Gastroesophageal sphincter (tissue), 3 donors: Measurements from ENCODE around the gene RPS27L.

ENCODE experiments used
- EP300 ChIP-seq: sonication (generic); formaldehyde crosslinking; IDR thresholded peaks from one replicate; pipeline ENCODE4 v1.6.1; 2017; ENCODE audit warnings: antibody characterized with exemption, mild to moderate bottlenecking
- POLR2A ChIP-seq, 2 donors: fragments of 450-650 bp; IDR thresholded peaks; one replicate each; pipeline ENCODE4 v1.6.1; 2017; ENCODE audit warnings: antibody characterized with exemption in 2 of 2, mild to moderate bottlenecking in 2 of 2, moderate library complexity in 1 of 2
- POLR2AphosphoS5 ChIP-seq: sonication (generic); formaldehyde crosslinking; IDR thresholded peaks from one replicate; pipeline ENCODE4 v1.6.1; 2017; ENCODE audit warnings: antibody characterized with exemption
- TF ChIP-seq, protein P1 (sequence below), 4 experiments: fragments of 200-600 bp in 2 of 4; fragments of 450-650 bp in 2 of 4; sonication (generic) in 1 of 4; IDR thresholded peaks; one replicate each; pipeline ENCODE4 v1.5.1; 2017 to 2019; ENCODE audit warnings: antibody characterized with exemption in 4 of 4, mild to moderate bottlenecking in 2 of 4, moderate library complexity in 2 of 4

DNA sequence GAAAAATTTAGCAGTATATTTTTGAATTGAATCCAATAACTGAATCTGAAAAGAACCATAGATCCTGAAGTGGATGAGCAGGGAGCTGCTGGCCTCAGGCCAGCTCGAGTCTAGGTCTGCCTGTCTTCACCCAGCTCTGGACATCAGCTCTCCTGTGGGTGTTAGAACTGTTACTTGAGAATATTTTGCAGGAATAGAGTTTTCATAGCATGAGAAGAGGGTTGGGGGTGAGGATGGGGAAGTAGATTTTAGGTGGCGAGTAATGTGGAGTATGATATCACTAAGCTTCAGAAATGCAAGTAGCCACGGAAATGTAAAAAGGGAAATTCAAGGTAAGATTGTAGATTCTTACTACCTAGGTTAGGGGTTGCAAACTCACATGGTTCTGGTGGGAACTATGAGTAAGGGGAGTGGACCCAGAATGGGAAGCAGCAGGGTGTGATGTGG is 38.3 kb upstream of the RPS27L start:
- TF ChIP-seq, protein P1, sequence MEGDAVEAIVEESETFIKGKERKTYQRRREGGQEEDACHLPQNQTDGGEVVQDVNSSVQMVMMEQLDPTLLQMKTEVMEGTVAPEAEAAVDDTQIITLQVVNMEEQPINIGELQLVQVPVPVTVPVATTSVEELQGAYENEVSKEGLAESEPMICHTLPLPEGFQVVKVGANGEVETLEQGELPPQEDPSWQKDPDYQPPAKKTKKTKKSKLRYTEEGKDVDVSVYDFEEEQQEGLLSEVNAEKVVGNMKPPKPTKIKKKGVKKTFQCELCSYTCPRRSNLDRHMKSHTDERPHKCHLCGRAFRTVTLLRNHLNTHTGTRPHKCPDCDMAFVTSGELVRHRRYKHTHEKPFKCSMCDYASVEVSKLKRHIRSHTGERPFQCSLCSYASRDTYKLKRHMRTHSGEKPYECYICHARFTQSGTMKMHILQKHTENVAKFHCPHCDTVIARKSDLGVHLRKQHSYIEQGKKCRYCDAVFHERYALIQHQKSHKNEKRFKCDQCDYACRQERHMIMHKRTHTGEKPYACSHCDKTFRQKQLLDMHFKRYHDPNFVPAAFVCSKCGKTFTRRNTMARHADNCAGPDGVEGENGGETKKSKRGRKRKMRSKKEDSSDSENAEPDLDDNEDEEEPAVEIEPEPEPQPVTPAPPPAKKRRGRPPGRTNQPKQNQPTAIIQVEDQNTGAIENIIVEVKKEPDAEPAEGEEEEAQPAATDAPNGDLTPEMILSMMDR (IDR thresholded peaks at IDR 0.05): no peak
- TF ChIP-seq POLR2A (IDR thresholded peaks at IDR 0.05) (no peak), EP300 (no peak), POLR2AphosphoS5 (no peak)
